GM19328 (cell line): Measurements from ENCODE around the gene OGA.

Experiments used
- ATAC-seq: cut with Tn5 transposase; IDR thresholded peaks from one replicate; pipeline ENCODE4 v1.9.1; 2021; ENCODE audit warnings: mild to moderate bottlenecking, moderate library complexity; ENCODE audit not compliant: unreplicated experiment

Gene OGA

GRCh38 chr10:101776161-101776817, 42.0 kb downstream of the OGA start:
- no peak for ATAC-seq

GRCh38 chr10:101775273-101776160, 42.7 kb downstream of the OGA start, which contains the start of gene FGF8:
TSS of gene FGF8 (minus strand) at chr10:101776114. CDS start at chr10:101775900, 214 bp downstream.
- no peak for ATAC-seq

GRCh38 chr10:101774589-101775272, 43.5 kb downstream of the OGA start:
- no peak for ATAC-seq

GRCh38 chr10:101773923-101774588, 44.2 kb downstream of the OGA start:
- ATAC-seq, result no peak

- ATAC-seq, result no peak
Measured at GRCh38 chr10:101772895-101773761, 45.1 kb downstream of the OGA start.

GRCh38 chr10:101772017-101772894, 46.0 kb downstream of the OGA start:
- no peak for ATAC-seq

GRCh38 chr10:101771380-101771779, 46.9 kb downstream of the OGA start:
- ATAC-seq, result no peak

GRCh38 chr10:101770331-101771215, 47.7 kb downstream of the OGA start:
- no peak for ATAC-seq

- ATAC-seq, result no peak
Measured at GRCh38 chr10:101769541-101770180, 48.6 kb downstream of the OGA start.

GRCh38 chr10:101768791-101769170, 49.5 kb downstream of the OGA start:
- ATAC-seq, result no peak

GRCh38 chr10:101767966-101768790, 50.1 kb downstream of the OGA start:
- no peak for ATAC-seq

- no peak for ATAC-seq
Measured at GRCh38 chr10:101767600-101767945, 50.7 kb downstream of the OGA start.

- no peak for ATAC-seq
Measured at GRCh38 chr10:101766753-101767599, 51.3 kb downstream of the OGA start.

GRCh38 chr10:101766306-101766705, 51.9 kb downstream of the OGA start:
- no peak for ATAC-seq

GRCh38 chr10:101763141-101763846, 55.0 kb downstream of the OGA start:
- no peak for ATAC-seq
